Fibroblast of skin of scalp (primary cell): ENCODE results near the gene CMPK2.

Experiments used
- DNase-seq: peaks from one replicate; pipeline ENCODE4 v3.0.0-alpha.2; 2013

The CMPK2 gene

DNA sequence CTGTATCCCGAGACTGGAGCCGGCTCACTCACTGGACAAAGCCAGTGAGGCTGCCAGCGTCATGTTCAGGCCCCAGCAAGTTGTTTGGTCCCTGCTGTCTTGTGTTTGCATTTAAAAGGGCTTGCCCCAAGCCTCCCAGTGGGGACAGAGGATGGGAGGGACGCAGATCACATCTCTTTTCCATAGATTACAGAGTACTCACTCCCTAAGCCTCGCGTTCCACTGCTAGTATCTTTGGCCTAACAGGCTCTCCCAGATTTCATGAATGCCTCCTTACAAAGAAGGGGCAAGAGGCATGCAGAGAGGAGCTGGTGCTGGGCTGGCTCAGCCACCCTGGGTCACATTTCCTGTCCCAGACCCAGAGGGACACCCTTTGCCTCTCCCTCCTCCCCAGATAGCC is 59.1 kb downstream of the CMPK2 start:
- DNase-seq, result no peak

DNA sequence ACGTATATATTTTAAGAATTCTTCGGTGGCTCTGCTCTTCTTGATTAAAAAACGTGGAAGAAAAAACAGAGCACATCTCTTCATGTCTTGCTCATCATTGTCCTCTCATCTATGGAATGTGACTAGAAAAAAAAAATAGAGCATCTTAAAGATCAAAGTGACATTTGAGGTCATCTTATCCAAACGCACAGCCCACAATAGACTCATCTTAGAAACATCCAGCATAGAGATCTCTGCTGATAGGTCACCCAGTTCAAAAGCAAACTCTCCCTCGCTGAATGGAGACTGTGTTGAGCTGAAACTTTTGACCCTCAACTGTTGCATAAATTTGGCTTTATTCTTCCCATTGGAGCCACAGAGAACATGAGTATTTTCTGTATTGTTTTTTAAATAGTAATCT is 65.2 kb downstream of the CMPK2 start:
- peak; percentile 56 for DNase-seq
